Kidney epithelial cell (primary cell): ENCODE results near the gene AJAP1. TPM values are rescaled to one million over a fixed set of nuclear protein-coding genes. Genes with fewer than 3 reads are reported as not detected.

ENCODE experiments used
- DNase-seq: peaks from one replicate; pipeline ENCODE4 v3.0.0-alpha.2; 2010; ENCODE audit warnings: low read depth
- H3K27me3 ChIP-seq: 2 replicates; pipeline ENCODE4 v1.6.0; 2011; ENCODE audit warnings: low read length; ENCODE audit not compliant: control insufficient read depth, insufficient read depth
- H3K36me3 ChIP-seq: 2 replicates; pipeline ENCODE4 v1.5.1; 2011; ENCODE audit warnings: low read length; ENCODE audit not compliant: control insufficient read depth, insufficient read depth
- H3K4me3 ChIP-seq: 2 replicates; pipeline ENCODE4 v1.5.1; 2011; ENCODE audit warnings: low read depth, mild to moderate bottlenecking, control low read depth, low read length
- total RNA-seq: library from RNA; depleted of rRNA; stranded (reverse); fragments of >200 nt; gene quantifications from 2 replicates; pipeline ENCODE4 v1.2.3, GENCODE V29; 2015
- TF ChIP-seq, protein P1 (sequence below): IDR thresholded peaks from 2 replicates; pipeline ENCODE4 v1.5.1; 2011; ENCODE audit warnings: mild to moderate bottlenecking, moderate library complexity, low read length, control low read depth, inconsistent platforms; ENCODE audit not compliant: insufficient read depth, poor library complexity, severe bottlenecking

Gene AJAP1
- total RNA-seq, 1 donor from 2014 or later: 0.67 TPM

- Histone ChIP-seq H3K27me3 (peaks cover 48% of the 10 kb centered on the region), H3K36me3 (no peaks in the 10 kb centered on the region), H3K4me3 (no peak overlapping the region)
- no peak for DNase-seq
- TF ChIP-seq, protein P1, sequence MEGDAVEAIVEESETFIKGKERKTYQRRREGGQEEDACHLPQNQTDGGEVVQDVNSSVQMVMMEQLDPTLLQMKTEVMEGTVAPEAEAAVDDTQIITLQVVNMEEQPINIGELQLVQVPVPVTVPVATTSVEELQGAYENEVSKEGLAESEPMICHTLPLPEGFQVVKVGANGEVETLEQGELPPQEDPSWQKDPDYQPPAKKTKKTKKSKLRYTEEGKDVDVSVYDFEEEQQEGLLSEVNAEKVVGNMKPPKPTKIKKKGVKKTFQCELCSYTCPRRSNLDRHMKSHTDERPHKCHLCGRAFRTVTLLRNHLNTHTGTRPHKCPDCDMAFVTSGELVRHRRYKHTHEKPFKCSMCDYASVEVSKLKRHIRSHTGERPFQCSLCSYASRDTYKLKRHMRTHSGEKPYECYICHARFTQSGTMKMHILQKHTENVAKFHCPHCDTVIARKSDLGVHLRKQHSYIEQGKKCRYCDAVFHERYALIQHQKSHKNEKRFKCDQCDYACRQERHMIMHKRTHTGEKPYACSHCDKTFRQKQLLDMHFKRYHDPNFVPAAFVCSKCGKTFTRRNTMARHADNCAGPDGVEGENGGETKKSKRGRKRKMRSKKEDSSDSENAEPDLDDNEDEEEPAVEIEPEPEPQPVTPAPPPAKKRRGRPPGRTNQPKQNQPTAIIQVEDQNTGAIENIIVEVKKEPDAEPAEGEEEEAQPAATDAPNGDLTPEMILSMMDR: no peak
Observed at GRCh38 chr1:4657244-4657789, 2.9 kb downstream of the AJAP1 start.

- DNase-seq: no peak
- H3K36me3 ChIP-seq: no peaks in the 10 kb centered on the region
- TF ChIP-seq, protein P1: no peak
- H3K27me3 ChIP-seq: peaks cover 43% of the 10 kb centered on the region
- H3K4me3 ChIP-seq: no peak overlapping the region
Observed at GRCh38 chr1:4657960-4658541, 3.6 kb downstream of the AJAP1 start.

DNA sequence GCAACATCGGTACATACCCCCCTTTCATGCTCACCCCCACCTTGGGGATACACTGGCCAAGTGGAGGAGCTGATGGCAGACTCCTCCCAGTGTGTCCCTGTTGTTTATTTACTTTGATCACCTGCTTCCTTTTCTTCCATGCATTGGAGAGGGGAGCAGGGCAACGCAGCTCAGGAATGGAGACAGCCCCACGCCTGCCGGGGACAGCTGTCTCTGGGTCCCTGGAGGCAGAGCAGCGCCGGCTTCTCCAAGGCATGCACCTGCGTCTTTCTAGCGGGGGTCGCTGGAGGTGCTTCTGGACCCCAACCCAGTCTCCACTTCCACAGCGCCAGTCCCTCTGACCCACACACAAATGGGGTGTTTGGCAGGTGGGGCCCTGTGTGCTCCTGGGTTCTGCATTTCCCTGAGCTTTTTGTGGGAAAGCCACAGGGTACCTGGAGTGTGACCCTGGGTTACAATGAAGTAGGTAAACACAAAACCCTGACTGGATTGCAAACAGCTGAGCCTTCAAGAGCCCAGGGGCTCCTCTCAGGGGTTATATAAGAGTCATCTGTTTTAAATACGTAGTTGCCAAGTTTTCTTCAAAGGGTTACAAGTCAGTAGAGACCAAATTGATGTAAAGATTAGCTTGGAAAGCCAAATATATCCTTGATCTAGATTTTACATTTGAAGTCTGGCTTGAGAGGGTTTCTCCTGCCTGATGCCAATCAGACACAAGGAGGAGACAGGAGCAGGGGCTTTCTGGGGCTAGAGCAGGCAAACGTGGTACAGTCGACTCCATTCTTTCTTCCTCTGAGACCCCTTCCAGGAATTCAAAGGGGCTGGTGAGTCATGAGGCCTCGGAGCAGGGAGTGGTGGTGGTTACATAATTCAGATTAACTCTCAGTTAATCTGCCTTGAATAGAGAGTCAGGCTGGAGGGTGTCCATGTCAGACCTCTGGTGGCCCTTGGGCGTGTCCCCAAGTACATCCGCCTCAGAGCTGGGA lies 4.5 kb downstream of the AJAP1 start:
- peaks cover 34% of the 10 kb centered on the region for H3K27me3 ChIP-seq
- H3K4me3 ChIP-seq: no peak overlapping the region
- DNase-seq: no peak
- H3K36me3 ChIP-seq: no peaks in the 10 kb centered on the region
- TF ChIP-seq, protein P1: no peak

DNA sequence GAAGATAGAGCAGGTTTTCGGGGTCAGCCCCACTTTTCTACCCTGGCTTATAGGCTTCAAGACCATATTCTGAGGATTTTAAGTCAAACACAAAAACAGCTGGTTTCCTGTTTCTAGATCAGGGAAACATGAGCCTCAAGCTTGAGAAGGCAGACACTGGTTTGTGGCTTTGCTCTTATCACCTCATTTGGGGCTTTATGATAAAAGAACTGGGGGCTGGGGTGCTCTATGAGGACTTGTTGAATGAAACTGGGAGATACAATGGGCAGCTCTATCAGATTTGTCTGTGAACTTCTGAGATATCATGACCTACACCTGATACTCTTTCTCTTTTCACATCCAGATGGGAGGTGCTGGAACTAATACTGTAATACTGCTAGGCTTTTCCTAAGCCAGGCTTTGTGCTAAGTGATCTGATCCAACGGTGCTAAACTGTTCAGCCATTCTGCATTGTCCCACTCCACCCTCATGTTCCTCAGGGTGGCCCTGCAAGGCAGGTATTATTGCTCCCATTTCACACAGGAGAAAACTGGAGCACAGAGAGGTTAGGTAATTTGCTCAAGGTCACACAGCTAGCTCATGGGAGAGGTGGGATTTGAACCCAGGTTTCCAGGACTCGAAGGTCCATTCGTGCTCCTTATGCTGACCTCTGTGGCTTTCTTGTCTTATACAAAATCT lies 6.6 kb downstream of the AJAP1 start:
- TF ChIP-seq, protein P1: no peak
- no peaks in the 10 kb centered on the region for H3K36me3 ChIP-seq
- H3K27me3 ChIP-seq: peaks cover 20% of the 10 kb centered on the region
- no peak overlapping the region for H3K4me3 ChIP-seq
- DNase-seq: no peak

DNA sequence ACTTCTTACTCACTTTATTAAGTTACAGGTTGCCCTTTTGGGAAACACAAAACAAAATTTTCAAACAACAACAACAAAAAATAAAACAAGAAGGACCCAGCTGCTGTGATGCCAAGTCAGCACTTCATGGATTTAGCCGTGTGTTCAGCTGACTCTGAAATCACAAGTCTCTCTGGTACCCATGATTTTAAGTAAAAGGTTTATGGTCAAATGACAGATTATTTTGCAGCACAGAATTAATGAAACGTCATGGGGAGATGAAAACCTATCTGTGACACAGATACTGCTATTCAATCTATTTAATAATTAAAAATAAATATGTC lies 7.1 kb downstream of the AJAP1 start:
- H3K4me3 ChIP-seq: no peak overlapping the region
- H3K36me3 ChIP-seq: no peaks in the 10 kb centered on the region
- TF ChIP-seq, protein P1: no peak
- peaks cover 15% of the 10 kb centered on the region for H3K27me3 ChIP-seq
- no peak for DNase-seq
